ENCODE data around the gene RBM20. TPM values are rescaled to one million over a fixed set of nuclear protein-coding genes. Genes with fewer than 3 reads are reported as not detected.

RBM20 gene
- total RNA-seq, 4 donors from 2014 or later = 7.4 to 18.4 (median 10.2) TPM

DNA sequence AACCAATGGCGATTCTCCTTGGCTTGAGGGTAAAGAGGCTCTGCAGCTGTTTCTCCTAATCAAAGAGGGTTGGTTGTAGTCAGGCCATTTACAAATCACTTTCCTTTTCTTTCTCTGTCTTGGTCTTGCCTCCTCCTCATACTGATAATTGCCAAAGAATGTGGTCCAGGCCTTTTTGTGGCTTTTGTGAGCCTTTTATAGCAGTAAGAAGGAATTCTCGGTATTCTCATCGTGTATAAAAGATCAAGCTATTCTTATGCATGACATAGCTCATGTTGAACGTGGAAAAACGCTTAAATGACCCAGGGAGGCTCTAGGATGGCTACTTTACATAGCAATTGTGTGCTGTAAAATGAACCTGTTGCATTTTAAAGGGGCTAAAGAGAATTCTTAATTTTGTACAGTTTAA lies 62.6 kb downstream of the RBM20 start:
- in situ Hi-C loops (cut with MboI; ENCODE audit: low sequenced_read_pairs in 4 of 4) = no loop called here
- H3K27ac ChIP-seq = peak overlapping the region; percentile 43 to 83 (median 82)

DNA sequence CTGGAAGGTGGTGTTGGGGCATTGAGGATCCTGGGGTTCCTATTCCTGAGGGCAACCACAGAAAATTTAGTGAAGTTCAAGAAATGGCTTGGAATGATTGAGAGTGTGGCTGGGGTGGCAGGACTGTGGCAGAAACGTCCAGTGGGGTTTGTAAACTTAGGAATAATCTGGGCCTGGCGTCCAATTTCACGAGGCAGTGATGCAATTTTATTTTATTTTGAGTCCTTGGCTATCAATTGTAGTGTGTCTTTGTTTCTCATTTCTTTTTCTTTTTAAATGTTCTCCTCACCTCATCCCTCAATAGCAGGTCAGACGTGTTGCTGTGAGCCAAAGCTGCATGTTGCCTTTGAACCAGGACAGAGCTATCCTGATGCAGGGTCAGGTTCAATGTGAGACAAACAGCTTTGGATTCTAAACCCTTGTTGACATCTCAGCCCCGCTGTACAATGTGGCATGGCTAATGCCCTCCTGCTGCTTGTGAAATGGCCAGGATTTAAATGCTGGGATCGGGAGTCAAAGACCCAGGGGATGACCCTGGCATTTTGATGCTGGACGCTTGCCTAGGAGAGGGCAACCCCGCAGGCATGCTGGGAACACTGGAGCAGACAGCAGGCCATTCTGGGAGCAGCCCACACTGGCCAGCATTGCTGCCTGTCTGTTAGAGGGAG lies 64.8 kb downstream of the RBM20 start:
- DNase-seq (peak in 1 of 2 donors; percentile 67), ATAC-seq (peak; percentile 67 to 77)
- in situ Hi-C loops (cut with MboI; ENCODE audit: low sequenced_read_pairs in 4 of 4) = no loop called here
- Histone ChIP-seq H3K4me1 (peaks cover 38 to 47% of the 10 kb centered on the region in 2 donors), H3K27ac (peak overlapping the region; percentile 64 to 83 (median 82)), H3K4me3 (peak overlapping the region in 1 of 4 donors; percentile 9), H3K27me3 (no peaks in the 10 kb centered on the region), H3K9me3 (no peaks in the 10 kb centered on the region), H3K36me3 (no peaks in the 10 kb centered on the region)
- no peak for TF ChIP-seq POLR2A (IDR thresholded peaks at IDR 0.05)
- TF ChIP-seq, protein P1, sequence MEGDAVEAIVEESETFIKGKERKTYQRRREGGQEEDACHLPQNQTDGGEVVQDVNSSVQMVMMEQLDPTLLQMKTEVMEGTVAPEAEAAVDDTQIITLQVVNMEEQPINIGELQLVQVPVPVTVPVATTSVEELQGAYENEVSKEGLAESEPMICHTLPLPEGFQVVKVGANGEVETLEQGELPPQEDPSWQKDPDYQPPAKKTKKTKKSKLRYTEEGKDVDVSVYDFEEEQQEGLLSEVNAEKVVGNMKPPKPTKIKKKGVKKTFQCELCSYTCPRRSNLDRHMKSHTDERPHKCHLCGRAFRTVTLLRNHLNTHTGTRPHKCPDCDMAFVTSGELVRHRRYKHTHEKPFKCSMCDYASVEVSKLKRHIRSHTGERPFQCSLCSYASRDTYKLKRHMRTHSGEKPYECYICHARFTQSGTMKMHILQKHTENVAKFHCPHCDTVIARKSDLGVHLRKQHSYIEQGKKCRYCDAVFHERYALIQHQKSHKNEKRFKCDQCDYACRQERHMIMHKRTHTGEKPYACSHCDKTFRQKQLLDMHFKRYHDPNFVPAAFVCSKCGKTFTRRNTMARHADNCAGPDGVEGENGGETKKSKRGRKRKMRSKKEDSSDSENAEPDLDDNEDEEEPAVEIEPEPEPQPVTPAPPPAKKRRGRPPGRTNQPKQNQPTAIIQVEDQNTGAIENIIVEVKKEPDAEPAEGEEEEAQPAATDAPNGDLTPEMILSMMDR (IDR thresholded peaks at IDR 0.05 in 4 of 5, conservative IDR thresholded peaks at IDR 0.05 in 1 of 5) = no peak
- intact Hi-C loops (cut with DNase I; ENCODE audit: low total_unique reads) = no loop called here

More for the DNA sequence above, 62.6 kb downstream of the RBM20 start:
- DNase-seq = no peak
- Histone ChIP-seq H3K4me3 (no peak overlapping the region), H3K36me3 (no peaks in the 10 kb centered on the region), H3K4me1 (peaks cover 44 to 54% of the 10 kb centered on the region in 2 donors), H3K27me3 (no peaks in the 10 kb centered on the region), H3K9me3 (no peaks in the 10 kb centered on the region)
- no peak for ATAC-seq
- intact Hi-C loops (cut with DNase I; ENCODE audit: low total_unique reads) = no loop called here
- no peak for TF ChIP-seq POLR2A (IDR thresholded peaks at IDR 0.05)
- TF ChIP-seq, protein P1 (IDR thresholded peaks at IDR 0.05 in 4 of 5, conservative IDR thresholded peaks at IDR 0.05 in 1 of 5) = no peak

DNA sequence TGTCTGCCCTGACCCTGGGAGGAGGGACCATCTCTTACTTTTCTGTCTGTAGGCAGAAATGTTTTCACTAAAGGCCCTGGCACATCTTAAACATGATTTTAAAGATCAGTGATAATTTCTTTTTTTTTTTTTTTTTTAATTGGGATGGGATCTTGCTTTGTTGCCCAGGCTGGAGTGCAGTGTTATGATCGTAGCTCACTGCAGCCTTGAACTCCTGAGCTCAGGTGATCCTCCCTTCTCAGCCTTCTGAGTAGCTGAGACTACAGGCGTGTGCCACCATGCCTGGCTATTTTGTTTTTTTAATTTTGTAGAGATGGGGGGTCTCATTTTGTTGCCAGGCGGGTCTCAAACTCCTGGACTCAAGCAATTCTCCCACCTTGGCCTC lies 65.3 kb downstream of the RBM20 start:
- Histone ChIP-seq H3K9me3 (no peaks in the 10 kb centered on the region), H3K4me3 (peak overlapping the region in 1 of 4 donors; percentile 9)

DNA sequence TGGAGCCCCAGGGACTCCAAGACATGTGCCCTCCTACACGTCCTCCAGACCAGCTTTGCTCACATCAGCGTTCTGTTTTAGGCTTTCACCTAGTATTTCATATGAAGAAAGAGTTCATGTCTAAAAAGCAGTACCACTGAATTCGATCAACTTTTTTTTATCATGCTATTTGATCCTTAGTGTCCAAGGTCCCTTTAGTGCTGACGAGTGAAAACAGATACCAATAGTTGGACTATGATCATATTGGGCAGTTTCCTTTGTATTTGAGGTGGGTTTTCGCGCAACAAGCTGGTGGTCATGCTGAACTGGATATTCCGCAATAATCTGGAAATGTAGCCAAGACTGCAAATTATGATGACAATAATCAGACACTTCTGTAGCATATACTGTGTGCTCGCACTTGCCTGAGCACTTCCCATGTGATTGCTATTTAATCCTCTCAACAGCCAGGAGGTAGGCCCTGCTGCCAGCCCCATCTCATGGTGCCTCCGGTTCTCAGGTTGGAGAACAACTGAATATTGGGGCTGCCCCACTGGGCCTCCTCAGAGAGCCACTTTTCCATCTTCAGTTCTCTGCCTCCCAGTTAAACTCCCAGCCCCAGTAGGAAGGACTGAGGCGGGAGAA lies 65.9 kb downstream of the RBM20 start:
- Histone ChIP-seq H3K27ac (peak overlapping the region; percentile 64 to 83 (median 82)), H3K9me3 (no peaks in the 10 kb centered on the region), H3K4me1 (peaks cover 38 to 47% of the 10 kb centered on the region in 2 donors), H3K4me3 (no peak overlapping the region), H3K27me3 (no peaks in the 10 kb centered on the region), H3K36me3 (no peaks in the 10 kb centered on the region)
- DNase-seq = peak in 1 of 2 donors; percentile 33
- in situ Hi-C loops (cut with MboI; ENCODE audit: low sequenced_read_pairs in 4 of 4) = no loop called here
- intact Hi-C loops (cut with DNase I; ENCODE audit: low total_unique reads) = no loop called here
- peak; percentile 53 to 85 for ATAC-seq
- no peak for TF ChIP-seq POLR2A (IDR thresholded peaks at IDR 0.05)
- TF ChIP-seq, protein P1 (IDR thresholded peaks at IDR 0.05 in 4 of 5, conservative IDR thresholded peaks at IDR 0.05 in 1 of 5) = no peak

More for the DNA sequence above, 65.3 kb downstream of the RBM20 start:
- ATAC-seq (no peak), DNase-seq (no peak)
- Histone ChIP-seq H3K27ac (peak overlapping the region; percentile 64 to 83 (median 82)), H3K27me3 (no peaks in the 10 kb centered on the region), H3K36me3 (no peaks in the 10 kb centered on the region), H3K4me1 (peaks cover 38 to 47% of the 10 kb centered on the region in 2 donors)
- in situ Hi-C loops (cut with MboI; ENCODE audit: low sequenced_read_pairs in 4 of 4) = no loop called here
- intact Hi-C loops (cut with DNase I; ENCODE audit: low total_unique reads) = no loop called here
- TF ChIP-seq, protein P1 (IDR thresholded peaks at IDR 0.05 in 4 of 5, conservative IDR thresholded peaks at IDR 0.05 in 1 of 5) = no peak
- no peak for TF ChIP-seq POLR2A (IDR thresholded peaks at IDR 0.05)
